GM12801 (cell line): ENCODE measurements around the gene FRYL.

Source experiments
- CTCF ChIP-seq: IDR thresholded peaks from one replicate; pipeline ENCODE4 v1.5.1; 2011; ENCODE audit warnings: control low read depth; ENCODE audit not compliant: insufficient read length; ENCODE audit errors: extremely low read depth

The FRYL gene

GRCh38 chr4:48499551-48500066, 280.5 kb downstream of the FRYL start:
- no peak for TF ChIP-seq CTCF

GRCh38 chr4:48498895-48499294, 281.2 kb downstream of the FRYL start:
- no peak for TF ChIP-seq CTCF

GRCh38 chr4:48495941-48496340, 284.1 kb downstream of the FRYL start:
- TF ChIP-seq CTCF = no peak

GRCh38 chr4:48493452-48494100, 286.5 kb downstream of the FRYL start:
- no peak for TF ChIP-seq CTCF

- no peak for TF ChIP-seq CTCF
These were observed 288.4 kb downstream of the FRYL start for GRCh38 chr4:48491514-48492176.

GRCh38 chr4:48490680-48491513, 289.2 kb downstream of the FRYL start:
- no peak for TF ChIP-seq CTCF

GRCh38 chr4:48490012-48490679, 289.9 kb downstream of the FRYL start, which contains the start of gene ZAR1:
ZAR1 (plus strand) TSS chr4:48490252; CDS start chr4:48490292, 40 bp downstream.
- TF ChIP-seq CTCF = no peak
